Activated naive CD4-positive, alpha-beta T cell treated with anti-CD3 and anti-CD28 coated beads, Interleukin-2, amount 50 U/mL, for 72 hours (primary cell): Measurements from ENCODE around the gene LGALS12. TPM values are rescaled to one million over a fixed set of nuclear protein-coding genes. Genes with fewer than 3 reads are reported as not detected.

Source experiments
- ATAC-seq, 2 donors: fragments of 150-1000 bp; cut with Tn5 transposase; 2 replicates each; pipeline ENCODE4 v1.10.0; 2021; ENCODE audit warnings: mild to moderate bottlenecking in 2 of 2, moderate library complexity in 2 of 2
- DNase-seq, 2 donors: peaks; one replicate each; pipeline ENCODE4 v3.0.0; 2021 to 2022; ENCODE audit warnings: low spot score in 2 of 2
- H3K27ac Mint-ChIP-seq, 2 donors: one replicate each; pipeline ENCODE4 v1.8.0; 2022; ENCODE audit warnings: mild to moderate bottlenecking in 2 of 2, mixed read lengths in 2 of 2
- H3K36me3 Mint-ChIP-seq, 2 donors: one replicate each; pipeline ENCODE4 v1.8.0; 2022; ENCODE audit warnings: mixed read lengths in 2 of 2
- H3K9me3 Mint-ChIP-seq, 2 donors: one replicate each; pipeline ENCODE4 v1.8.0; 2022; ENCODE audit warnings: mixed read lengths in 2 of 2
- total RNA-seq, 2 donors: library from RNA; stranded (reverse); gene quantifications; one replicate each; pipeline ENCODE4 v1.2.3, GENCODE V29; 2022

The LGALS12 gene
- total RNA-seq, 2 donors from 2014 or later, result not detected

DNA sequence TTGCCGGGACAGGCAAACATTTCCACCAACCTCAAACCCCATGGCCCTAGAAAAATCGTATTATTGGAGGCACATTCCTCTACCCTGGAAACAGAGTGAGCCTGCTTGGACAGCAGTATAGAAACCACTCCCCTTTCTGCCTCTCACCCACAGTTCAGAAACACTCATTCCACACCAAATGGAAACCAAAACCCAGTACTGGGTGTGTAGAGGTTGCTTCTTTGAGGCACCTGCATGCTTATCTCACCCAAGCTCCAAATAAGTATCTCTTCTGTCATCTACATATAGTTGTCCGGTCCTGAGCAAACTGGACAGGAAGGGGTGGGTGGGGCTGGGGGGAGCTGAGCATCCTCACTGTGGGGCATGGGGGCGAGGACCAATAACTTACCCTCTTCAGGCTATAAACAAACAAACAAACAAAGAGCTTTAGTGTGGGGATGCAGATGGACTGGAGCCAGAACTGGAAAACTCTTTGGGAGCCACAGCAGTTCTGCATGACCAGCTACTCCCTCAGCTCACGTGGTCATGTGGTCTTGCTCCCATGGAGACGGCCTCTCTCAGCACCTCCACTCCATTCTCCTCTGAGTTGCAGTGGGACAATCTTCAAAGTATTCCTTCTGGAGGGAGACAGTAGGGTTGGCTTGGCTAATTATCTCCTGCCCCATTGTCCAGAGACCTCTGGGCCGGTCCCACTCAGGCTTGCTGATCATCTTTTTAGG is 58.3 kb downstream of the LGALS12 start:
- Mint-ChIP-seq H3K27ac (peak overlapping the region in 1 of 2 donors; percentile 44), H3K36me3 (no peaks in the 10 kb centered on the region), H3K9me3 (no peaks in the 10 kb centered on the region)
- ATAC-seq, result peak; percentile 52 to 66
- DNase-seq, result peak in 1 of 2 donors; percentile 43

DNA sequence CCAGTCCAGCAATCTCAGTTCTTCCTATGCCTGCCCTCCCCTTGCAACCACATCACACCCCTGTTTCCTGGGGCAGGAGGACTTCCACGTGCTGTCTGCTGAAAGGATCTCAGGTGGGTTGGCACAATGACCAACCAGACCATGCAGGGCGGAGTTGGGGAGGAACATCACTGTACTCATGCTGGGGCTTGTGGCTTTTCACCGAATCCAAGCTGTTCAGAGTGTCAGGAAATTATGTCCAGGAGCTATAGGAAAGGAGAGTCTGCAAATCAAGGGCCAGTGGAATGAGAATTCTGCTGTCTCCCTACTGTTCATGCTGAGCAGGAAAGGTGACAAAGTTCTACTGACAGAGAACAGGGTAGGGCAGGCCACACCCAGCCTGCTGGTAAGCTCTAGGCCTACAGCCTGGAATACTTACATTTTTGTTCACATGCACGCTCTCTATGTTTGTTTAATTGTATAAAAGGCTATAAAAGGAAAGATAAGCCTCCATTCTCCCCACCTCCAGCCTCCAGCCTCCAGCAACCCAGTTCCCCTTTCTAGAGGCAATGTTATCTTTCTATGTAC is 59.0 kb downstream of the LGALS12 start:
- Mint-ChIP-seq H3K9me3 (no peaks in the 10 kb centered on the region), H3K27ac (peak overlapping the region in 1 of 2 donors; percentile 20), H3K36me3 (no peaks in the 10 kb centered on the region)
- ATAC-seq (no peak), DNase-seq (no peak)

Other genes with a start within 250 kb of the LGALS12 start
- gene SLC22A9, start 136.3 kb upstream of the LGALS12 start, total RNA-seq, result not detected
- not detected for gene PLAAT5, start 14.9 kb upstream of the LGALS12 start, total RNA-seq
- gene PLAAT4, start 30.7 kb downstream of the LGALS12 start, total RNA-seq, result 10 to 100 TPM; 11.6 to 34.1 TPM
- gene PLAAT2, start 57.3 kb downstream of the LGALS12 start, total RNA-seq, result not detected
- 1 to 10 TPM; 6.3 to 9.4 TPM for gene PLAAT3, start 108.3 kb downstream of the LGALS12 start, total RNA-seq
- 10 to 100 TPM; 14.5 to 26.9 TPM for gene ATL3, start 165.3 kb downstream of the LGALS12 start, total RNA-seq
- 10 to 100 TPM; 48.9 to 67.7 TPM for gene RTN3, start 175.4 kb downstream of the LGALS12 start, total RNA-seq